Panc1 (cell line): ENCODE data around the gene FGFRL1. TPM values are rescaled to one million over a fixed set of nuclear protein-coding genes. Genes with fewer than 3 reads are reported as not detected.

Experiments used
- ATAC-seq: fragments of 200-7000 bp; cut with Tn5 transposase; 2 replicates; pipeline ENCODE4 v1.9.1; 2020; ENCODE audit warnings: mild to moderate bottlenecking, moderate library complexity
- BruUV-seq: library from RNA; stranded (reverse); fragments of 400-500 nt; replicated peaks from 2 replicates; lab custom pipeline; 2021; lab: Mats Ljungman, UMichigan
- CTCF ChIA-PET: fragments of 300-600 bp; sonication (Branson Sonifier 250); formaldehyde crosslinking; loops from one replicate; lab custom pipeline; 2022; ENCODE audit warnings: antibody characterized with exemption; lab: Charles Lee
- POLR2A ChIA-PET: fragments of 300-600 bp; sonication (Branson Sonifier 250); formaldehyde crosslinking; loops from one replicate; lab custom pipeline; 2022; ENCODE audit warnings: antibody characterized with exemption; lab: Charles Lee
- DNase-seq: peaks from one replicate; pipeline ENCODE4 v3.0.0-alpha.2; 2010; ENCODE audit warnings: low read depth, low spot score
- H3K27ac ChIP-seq: 2 replicates; pipeline ENCODE4 v1.5.1; 2011; ENCODE audit warnings: mild to moderate bottlenecking, low read length, inconsistent platforms
- H3K27me3 ChIP-seq: fragments of 200-500 bp; sonication (Bioruptor generic); 2 replicates; pipeline ENCODE4 v1.6.0; 2014; ENCODE audit warnings: low read length, inconsistent platforms; ENCODE audit not compliant: control insufficient read depth, insufficient read depth
- H3K36me3 ChIP-seq: fragments of 200-500 bp; sonication (Bioruptor generic); 2 replicates; pipeline ENCODE4 v1.5.1; 2014; ENCODE audit warnings: inconsistent platforms, mild to moderate bottlenecking, low read length, moderate library complexity; ENCODE audit not compliant: control insufficient read depth, insufficient read depth
- H3K4me1 ChIP-seq: 2 replicates; pipeline ENCODE4 v1.5.1; 2011; ENCODE audit warnings: inconsistent platforms, mild to moderate bottlenecking, low read length, moderate library complexity; ENCODE audit not compliant: control insufficient read depth, insufficient read depth
- H3K4me3 ChIP-seq, 2 experiments: 2 replicates each; pipeline ENCODE4 v1.5.1; 2011 to 2012; ENCODE audit warnings: low read depth in 2 of 2, low read length in 2 of 2, mild to moderate bottlenecking in 2 of 2, inconsistent platforms in 1 of 2, moderate library complexity in 1 of 2
- H3K9me3 ChIP-seq: fragments of 200-500 bp; sonication (Bioruptor generic); 2 replicates; pipeline ENCODE4 v1.5.1; 2014; ENCODE audit warnings: low read depth, mild to moderate bottlenecking, inconsistent platforms, low read length, moderate library complexity; ENCODE audit not compliant: control insufficient read depth, insufficient read depth
- POLR2AphosphoS5 ChIP-seq: IDR thresholded peaks from 2 replicates; pipeline ENCODE4 v1.6.1; 2012; ENCODE audit warnings: mild to moderate bottlenecking, low read depth, low read length, moderate library complexity
- SIN3A ChIP-seq: IDR thresholded peaks from 2 replicates; pipeline ENCODE4 v1.6.1; 2012; ENCODE audit warnings: low read depth, mild to moderate bottlenecking, low read length, moderate library complexity, borderline replicate concordance; ENCODE audit not compliant: insufficient read depth
- TCF7L2 ChIP-seq: IDR thresholded peaks from 2 replicates; pipeline ENCODE4 v1.6.1; 2011; ENCODE audit warnings: mild to moderate bottlenecking, low read depth, low read length, inconsistent platforms
- in situ Hi-C: cut with HindIII; loops from 2 replicates; pipeline ENCODE4 v1.10.0; 2016; ENCODE audit warnings: low sequenced_read_pairs, low pct_unique_long_range_greater_than_20kb
- intact Hi-C: fragments of 100-400 bp; cut with micrococcal nuclease; formaldehyde crosslinking; loops from one replicate; pipeline ENCODE4 v1.10.0; 2022; ENCODE audit not compliant: unreplicated experiment
- total RNA-seq: library from RNA; stranded (reverse); gene quantifications from one replicate; pipeline ENCODE4 v1.2.1, GENCODE V29; 2021; ENCODE audit not compliant: unreplicated experiment
- TF ChIP-seq, protein P1 (sequence below), 2 experiments: IDR thresholded peaks; 2 replicates each; pipeline ENCODE4 v1.6.1; 2011 to 2012; ENCODE audit warnings: low read depth in 2 of 2, control low read depth in 1 of 2, low read length in 1 of 2, mild to moderate bottlenecking in 1 of 2, moderate library complexity in 1 of 2; ENCODE audit not compliant: insufficient read depth in 1 of 2
- TF ChIP-seq, protein P2 (sequence below): fragments of 450-650 bp; IDR thresholded peaks from 2 replicates; pipeline ENCODE4 v1.5.1; 2017; ENCODE audit warnings: mild to moderate bottlenecking

FGFRL1 gene
- total RNA-seq, 1 experiment from 2014 or later: 43.1 TPM

- POLR2A ChIA-PET: no interaction called here
- Histone ChIP-seq H3K4me1 (peaks cover 6% of the 10 kb centered on the region; the same call in 1 of the 2 replicates), H3K36me3 (no peaks in the 10 kb centered on the region), H3K27me3 (no peaks in the 10 kb centered on the region), H3K4me3 (no peak overlapping the region), H3K9me3 (no peaks in the 10 kb centered on the region), H3K27ac (no peak overlapping the region)
- ATAC-seq (peak; percentile 28; the same call in 1 of the 2 replicates), DNase-seq (no peak)
- CTCF ChIA-PET: no interaction called here
- in situ Hi-C loops (no loop called here), intact Hi-C loops (no loop called here)
- no TSS peak for BruUV-seq
- TF ChIP-seq POLR2AphosphoS5: no peak
- TF ChIP-seq, protein P1, sequence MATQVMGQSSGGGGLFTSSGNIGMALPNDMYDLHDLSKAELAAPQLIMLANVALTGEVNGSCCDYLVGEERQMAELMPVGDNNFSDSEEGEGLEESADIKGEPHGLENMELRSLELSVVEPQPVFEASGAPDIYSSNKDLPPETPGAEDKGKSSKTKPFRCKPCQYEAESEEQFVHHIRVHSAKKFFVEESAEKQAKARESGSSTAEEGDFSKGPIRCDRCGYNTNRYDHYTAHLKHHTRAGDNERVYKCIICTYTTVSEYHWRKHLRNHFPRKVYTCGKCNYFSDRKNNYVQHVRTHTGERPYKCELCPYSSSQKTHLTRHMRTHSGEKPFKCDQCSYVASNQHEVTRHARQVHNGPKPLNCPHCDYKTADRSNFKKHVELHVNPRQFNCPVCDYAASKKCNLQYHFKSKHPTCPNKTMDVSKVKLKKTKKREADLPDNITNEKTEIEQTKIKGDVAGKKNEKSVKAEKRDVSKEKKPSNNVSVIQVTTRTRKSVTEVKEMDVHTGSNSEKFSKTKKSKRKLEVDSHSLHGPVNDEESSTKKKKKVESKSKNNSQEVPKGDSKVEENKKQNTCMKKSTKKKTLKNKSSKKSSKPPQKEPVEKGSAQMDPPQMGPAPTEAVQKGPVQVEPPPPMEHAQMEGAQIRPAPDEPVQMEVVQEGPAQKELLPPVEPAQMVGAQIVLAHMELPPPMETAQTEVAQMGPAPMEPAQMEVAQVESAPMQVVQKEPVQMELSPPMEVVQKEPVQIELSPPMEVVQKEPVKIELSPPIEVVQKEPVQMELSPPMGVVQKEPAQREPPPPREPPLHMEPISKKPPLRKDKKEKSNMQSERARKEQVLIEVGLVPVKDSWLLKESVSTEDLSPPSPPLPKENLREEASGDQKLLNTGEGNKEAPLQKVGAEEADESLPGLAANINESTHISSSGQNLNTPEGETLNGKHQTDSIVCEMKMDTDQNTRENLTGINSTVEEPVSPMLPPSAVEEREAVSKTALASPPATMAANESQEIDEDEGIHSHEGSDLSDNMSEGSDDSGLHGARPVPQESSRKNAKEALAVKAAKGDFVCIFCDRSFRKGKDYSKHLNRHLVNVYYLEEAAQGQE (IDR thresholded peaks at IDR 0.05; ENCODE audit: insufficient read depth in 1 of 2, low read depth in 2 of 2, low read length in 1 of 2): no peak
- no peak for TF ChIP-seq SIN3A
- no peak for TF ChIP-seq TCF7L2
- TF ChIP-seq, protein P2, sequence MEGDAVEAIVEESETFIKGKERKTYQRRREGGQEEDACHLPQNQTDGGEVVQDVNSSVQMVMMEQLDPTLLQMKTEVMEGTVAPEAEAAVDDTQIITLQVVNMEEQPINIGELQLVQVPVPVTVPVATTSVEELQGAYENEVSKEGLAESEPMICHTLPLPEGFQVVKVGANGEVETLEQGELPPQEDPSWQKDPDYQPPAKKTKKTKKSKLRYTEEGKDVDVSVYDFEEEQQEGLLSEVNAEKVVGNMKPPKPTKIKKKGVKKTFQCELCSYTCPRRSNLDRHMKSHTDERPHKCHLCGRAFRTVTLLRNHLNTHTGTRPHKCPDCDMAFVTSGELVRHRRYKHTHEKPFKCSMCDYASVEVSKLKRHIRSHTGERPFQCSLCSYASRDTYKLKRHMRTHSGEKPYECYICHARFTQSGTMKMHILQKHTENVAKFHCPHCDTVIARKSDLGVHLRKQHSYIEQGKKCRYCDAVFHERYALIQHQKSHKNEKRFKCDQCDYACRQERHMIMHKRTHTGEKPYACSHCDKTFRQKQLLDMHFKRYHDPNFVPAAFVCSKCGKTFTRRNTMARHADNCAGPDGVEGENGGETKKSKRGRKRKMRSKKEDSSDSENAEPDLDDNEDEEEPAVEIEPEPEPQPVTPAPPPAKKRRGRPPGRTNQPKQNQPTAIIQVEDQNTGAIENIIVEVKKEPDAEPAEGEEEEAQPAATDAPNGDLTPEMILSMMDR: no peak
These were observed 8.5 kb downstream of the FGFRL1 start for GRCh38 chr4:1019729-1020470.

GRCh38 chr4:1021386-1022050 lies 10.1 kb downstream of the FGFRL1 start:
- Histone ChIP-seq H3K9me3 (no peaks in the 10 kb centered on the region), H3K36me3 (no peaks in the 10 kb centered on the region), H3K4me1 (peaks cover 6% of the 10 kb centered on the region; the same call in 1 of the 2 replicates), H3K4me3 (no peak overlapping the region), H3K27ac (no peak overlapping the region), H3K27me3 (no peaks in the 10 kb centered on the region)
- intact Hi-C loops: no loop called here
- TF ChIP-seq, protein P2: no peak
- TF ChIP-seq POLR2AphosphoS5: no peak
- TF ChIP-seq TCF7L2: no peak
- TF ChIP-seq SIN3A: no peak
- TF ChIP-seq, protein P1 (IDR thresholded peaks at IDR 0.05; ENCODE audit: insufficient read depth in 1 of 2, low read depth in 2 of 2, low read length in 1 of 2): no peak
- DNase-seq: no peak
- in situ Hi-C loops: no loop called here
- ChIA-PET POLR2A (no interaction called here), CTCF (no interaction called here)
- no TSS peak for BruUV-seq
- ATAC-seq: no peak
